22Rv1 (cell line): ENCODE results near the gene CFLAR.
"Not testable (repeated sequence)": the region's sequence is repeated elsewhere in the genome, so short reads cannot be mapped to it uniquely, and the experiment has no call there.

Experiments
- H3K27ac ChIP-seq: fragments of 450-650 bp; 2 replicates; pipeline ENCODE4 v1.5.1; 2017
- ZFX ChIP-seq: fragments of 450-650 bp; IDR thresholded peaks from 2 replicates; pipeline ENCODE4 v1.6.1; 2017; ENCODE audit warnings: antibody characterized with exemption, borderline replicate concordance
- TF ChIP-seq, protein P1 (sequence below): fragments of 450-650 bp; IDR thresholded peaks from 2 replicates; pipeline ENCODE4 v1.5.1; 2017; ENCODE audit warnings: mild to moderate bottlenecking

The CFLAR gene

DNA sequence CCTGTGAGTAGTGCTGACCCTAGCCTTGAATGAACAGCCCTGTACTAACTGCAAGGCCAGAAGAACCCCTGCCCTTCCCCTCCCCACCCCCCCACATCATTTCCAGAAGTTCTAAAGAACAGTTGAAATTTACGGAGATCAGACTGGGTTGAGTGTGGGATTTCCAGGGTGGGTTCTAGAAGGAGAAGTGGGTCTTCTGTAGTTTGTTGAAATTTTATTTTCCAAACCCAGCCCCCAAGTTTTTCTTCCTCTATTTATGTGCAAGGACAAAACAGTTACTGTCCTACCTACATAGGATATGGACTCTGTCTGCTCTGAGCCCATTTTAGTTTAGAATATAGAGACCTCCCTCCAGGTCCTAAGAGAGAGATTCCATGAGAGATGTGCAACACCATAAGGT lies 40.7 kb downstream of the CFLAR start:
- no peak overlapping the region for H3K27ac ChIP-seq

GRCh38 chr2:201157694-201158093 lies 41.7 kb downstream of the CFLAR start:
- no peak overlapping the region for H3K27ac ChIP-seq
- TF ChIP-seq ZFX, result no peak
- TF ChIP-seq, protein P1, sequence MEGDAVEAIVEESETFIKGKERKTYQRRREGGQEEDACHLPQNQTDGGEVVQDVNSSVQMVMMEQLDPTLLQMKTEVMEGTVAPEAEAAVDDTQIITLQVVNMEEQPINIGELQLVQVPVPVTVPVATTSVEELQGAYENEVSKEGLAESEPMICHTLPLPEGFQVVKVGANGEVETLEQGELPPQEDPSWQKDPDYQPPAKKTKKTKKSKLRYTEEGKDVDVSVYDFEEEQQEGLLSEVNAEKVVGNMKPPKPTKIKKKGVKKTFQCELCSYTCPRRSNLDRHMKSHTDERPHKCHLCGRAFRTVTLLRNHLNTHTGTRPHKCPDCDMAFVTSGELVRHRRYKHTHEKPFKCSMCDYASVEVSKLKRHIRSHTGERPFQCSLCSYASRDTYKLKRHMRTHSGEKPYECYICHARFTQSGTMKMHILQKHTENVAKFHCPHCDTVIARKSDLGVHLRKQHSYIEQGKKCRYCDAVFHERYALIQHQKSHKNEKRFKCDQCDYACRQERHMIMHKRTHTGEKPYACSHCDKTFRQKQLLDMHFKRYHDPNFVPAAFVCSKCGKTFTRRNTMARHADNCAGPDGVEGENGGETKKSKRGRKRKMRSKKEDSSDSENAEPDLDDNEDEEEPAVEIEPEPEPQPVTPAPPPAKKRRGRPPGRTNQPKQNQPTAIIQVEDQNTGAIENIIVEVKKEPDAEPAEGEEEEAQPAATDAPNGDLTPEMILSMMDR, result no peak

More for the DNA sequence above, 40.7 kb downstream of the CFLAR start:
- TF ChIP-seq, protein P1, result no peak
- TF ChIP-seq ZFX, result no peak

DNA sequence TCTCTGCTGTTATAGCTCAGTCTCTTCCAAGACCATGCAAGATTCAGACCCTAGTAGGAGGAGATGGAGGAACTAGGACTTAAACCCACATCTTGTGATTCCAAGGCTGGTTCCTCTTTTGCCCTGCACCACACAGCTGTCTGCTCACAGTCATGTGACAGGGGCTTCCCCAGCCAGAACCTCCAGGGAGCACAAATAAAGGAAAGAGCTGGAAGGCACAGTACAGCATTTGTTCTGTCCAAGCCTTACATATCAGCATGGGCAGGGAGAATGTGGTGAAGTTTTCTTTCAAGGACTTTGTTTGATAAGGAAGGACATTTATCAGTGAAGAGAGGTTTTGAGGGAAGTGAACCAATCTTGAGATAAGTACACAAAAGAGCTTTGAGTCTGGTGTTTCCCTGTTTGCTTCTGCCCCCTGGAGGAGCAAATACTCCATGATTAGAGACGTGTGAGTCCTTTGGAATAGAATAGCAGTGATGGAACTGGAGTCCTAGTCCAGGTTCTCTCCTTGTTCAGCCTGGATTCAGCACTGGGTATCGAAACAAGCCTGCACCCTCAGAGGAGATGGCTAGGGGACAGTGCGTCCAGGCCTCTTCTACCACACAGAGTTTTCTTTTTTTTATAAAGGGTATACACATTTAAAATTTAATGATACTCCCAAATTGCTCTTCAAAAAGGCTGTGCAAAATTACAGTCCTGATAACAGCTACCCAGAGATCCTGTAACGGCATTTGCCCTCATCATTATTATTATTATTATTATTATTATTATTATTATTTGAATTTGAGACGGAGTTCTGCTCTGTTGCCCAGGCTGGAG lies 42.4 kb downstream of the CFLAR start:
- no peak overlapping the region for H3K27ac ChIP-seq
- TF ChIP-seq ZFX, result no peak
- TF ChIP-seq, protein P1, result peak; percentile 75

DNA sequence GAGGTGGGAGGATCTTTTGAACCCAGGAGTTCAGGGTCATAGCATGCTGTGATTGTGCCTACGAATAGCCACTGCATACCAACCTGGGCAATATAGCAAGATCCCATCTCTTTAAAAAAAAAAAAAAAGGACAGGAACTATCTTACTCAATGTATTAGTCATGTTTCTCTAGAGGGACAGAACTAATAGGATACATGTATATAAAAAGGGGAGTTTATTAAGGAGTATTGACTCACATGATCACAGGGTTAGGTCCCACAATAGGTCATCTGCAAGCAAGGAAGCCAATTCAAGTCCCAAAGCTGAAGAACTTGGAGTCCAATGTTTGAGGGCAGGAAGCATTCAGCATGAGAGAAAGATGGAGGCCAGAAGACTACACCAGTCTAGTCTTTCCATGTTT lies 48.2 kb downstream of the CFLAR start:
- no peak for TF ChIP-seq ZFX
- TF ChIP-seq, protein P1, result no peak
- H3K27ac ChIP-seq, result no peak overlapping the region

DNA sequence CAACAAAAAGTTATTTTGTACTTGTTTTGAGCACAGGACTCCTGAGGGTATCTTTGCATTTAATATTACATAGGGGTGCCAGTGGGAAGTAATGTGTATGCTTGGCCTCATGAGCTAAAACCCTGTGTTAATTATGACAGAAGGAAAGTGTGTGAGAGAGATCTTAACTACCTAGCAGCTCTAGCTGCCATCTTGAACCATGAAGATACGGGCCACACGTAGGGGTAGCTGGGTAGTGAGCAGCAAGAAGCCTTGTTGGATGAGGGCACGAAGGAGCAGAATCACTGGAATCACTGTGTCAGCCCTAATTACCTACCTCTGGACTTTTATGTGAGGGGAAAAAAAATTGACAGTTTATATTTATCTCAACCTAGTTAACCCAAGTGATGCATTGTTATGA lies 51.6 kb downstream of the CFLAR start:
- no peak overlapping the region for H3K27ac ChIP-seq
- TF ChIP-seq, protein P1, result no peak
- no peak for TF ChIP-seq ZFX

GRCh38 chr2:201168496-201168895 lies 52.5 kb downstream of the CFLAR start:
- not testable (repeated sequence) for H3K27ac ChIP-seq

DNA sequence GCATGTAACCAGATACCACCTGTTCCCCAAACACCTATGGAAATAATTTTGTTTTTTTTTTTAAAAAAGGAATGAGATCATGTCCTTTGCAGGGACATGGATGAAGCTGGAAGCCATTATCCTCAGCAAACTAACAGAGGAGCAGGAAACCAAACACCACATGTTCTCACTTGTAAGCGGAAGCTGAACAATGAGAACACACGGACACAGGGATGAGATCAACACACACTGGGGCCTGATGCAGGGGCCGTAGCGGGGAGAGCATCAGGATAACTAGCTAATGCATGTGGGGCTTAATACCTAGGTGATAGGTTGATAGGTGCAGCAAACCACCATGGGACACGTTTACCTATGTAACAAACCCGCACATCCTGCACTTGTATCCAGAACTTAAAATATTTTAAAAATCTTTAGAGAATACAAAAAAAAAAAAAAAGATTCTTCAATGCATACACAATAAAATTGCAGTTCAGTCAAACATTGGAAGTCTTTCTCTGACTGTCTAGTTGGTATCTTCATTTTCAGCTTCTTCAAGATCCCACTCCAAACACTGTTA lies 55.4 kb downstream of the CFLAR start:
- H3K27ac ChIP-seq, result no peak overlapping the region
- TF ChIP-seq ZFX, result no peak
- TF ChIP-seq, protein P1, result no peak
